Sigmoid colon (tissue), 7 donors: ENCODE measurements around the gene SPAG5. TPM values are rescaled to one million over a fixed set of nuclear protein-coding genes. Genes with fewer than 3 reads are reported as not detected.

ENCODE experiments used
- DNase-seq: peaks from one replicate; pipeline ENCODE4 v3.0.0-alpha.2; 2019
- H3K27ac ChIP-seq, 4 donors: fragments of 200-600 bp; sonication (generic); one replicate each; pipeline ENCODE4 v1.5.1; 2016 to 2019; ENCODE audit warnings: mild to moderate bottlenecking in 1 of 4
- H3K27me3 ChIP-seq, 3 donors: fragments of 200-600 bp; sonication (generic); one replicate each; pipeline ENCODE4 v1.5.1; 2019; ENCODE audit warnings: mild to moderate bottlenecking in 1 of 3
- H3K36me3 ChIP-seq, 4 donors: fragments of 200-600 bp; sonication (generic); one replicate each; pipeline ENCODE4 v1.5.1; 2016 to 2019
- H3K4me1 ChIP-seq, 4 donors: fragments of 200-600 bp; sonication (generic); one replicate each; pipeline ENCODE4 v1.5.1; 2017 to 2019
- H3K4me3 ChIP-seq, 4 donors: fragments of 200-600 bp; sonication (generic); one replicate each; pipeline ENCODE4 v1.5.1; 2017 to 2019; ENCODE audit warnings: mild to moderate bottlenecking in 2 of 4, moderate library complexity in 1 of 4
- H3K9me3 ChIP-seq, 4 donors: fragments of 200-600 bp in 3 of 4; sonication (generic) in 3 of 4; one replicate each; pipeline versions ENCODE4 v1.5.1 to v1.6.1; 2013 to 2019
- EP300 ChIP-seq, 4 donors: sonication (generic); formaldehyde crosslinking; IDR thresholded peaks; one replicate each; pipeline ENCODE4 v1.6.1; 2017; ENCODE audit warnings: antibody characterized with exemption in 4 of 4
- POLR2A ChIP-seq, 2 donors: fragments of 450-650 bp; IDR thresholded peaks; one replicate each; pipeline ENCODE4 v1.6.1; 2016; ENCODE audit warnings: antibody characterized with exemption in 2 of 2, mild to moderate bottlenecking in 2 of 2, moderate library complexity in 2 of 2
- POLR2AphosphoS5 ChIP-seq, 4 donors: sonication (generic); formaldehyde crosslinking; IDR thresholded peaks; one replicate each; pipeline ENCODE4 v1.6.1; 2017; ENCODE audit warnings: antibody characterized with exemption in 4 of 4
- WGBS, 2 donors: extraction: QIAGEN DNeasy Blood & Tissue Kit; methylation state at CpG; one replicate each; pipeline ENCODE4 v1.1.7; 2013; 5-methylcytosine and 5-hydroxymethylcytosine counted together
- intact Hi-C: fragments of 100-400 bp; cut with DNase I; formaldehyde crosslinking; loops from one replicate; pipeline ENCODE4 v1.15.1; 2023
- polyA plus RNA-seq, 3 donors: library from polyadenylated mRNA; stranded (reverse); fragments of 200-250 nt; gene quantifications; one replicate each; pipeline ENCODE4 v1.2.3, GENCODE V29; 2013
- total RNA-seq, 4 donors: library from RNA; depleted of rRNA; stranded (reverse); fragments of >200 nt; gene quantifications; one replicate each; pipeline ENCODE4 v1.1.0, GENCODE V29; 2016
- TF ChIP-seq, protein P1 (sequence below), 4 experiments: fragments of 450-650 bp in 3 of 4; fragments of 200-600 bp in 1 of 4; IDR thresholded peaks; one replicate each; pipeline ENCODE4 v1.5.1; 2016 to 2019; ENCODE audit warnings: antibody characterized with exemption in 4 of 4, mild to moderate bottlenecking in 3 of 4, moderate library complexity in 2 of 4
- donor health status: healthy with polysubstance abuse.
- donor health status: Bipolar disorder and iron deficiency.
- donor health status: healthy.

The SPAG5 gene
- total and polyA plus RNA-seq, 7 donors = 0.33 to 35.2 (median 3.9) TPM

DNA sequence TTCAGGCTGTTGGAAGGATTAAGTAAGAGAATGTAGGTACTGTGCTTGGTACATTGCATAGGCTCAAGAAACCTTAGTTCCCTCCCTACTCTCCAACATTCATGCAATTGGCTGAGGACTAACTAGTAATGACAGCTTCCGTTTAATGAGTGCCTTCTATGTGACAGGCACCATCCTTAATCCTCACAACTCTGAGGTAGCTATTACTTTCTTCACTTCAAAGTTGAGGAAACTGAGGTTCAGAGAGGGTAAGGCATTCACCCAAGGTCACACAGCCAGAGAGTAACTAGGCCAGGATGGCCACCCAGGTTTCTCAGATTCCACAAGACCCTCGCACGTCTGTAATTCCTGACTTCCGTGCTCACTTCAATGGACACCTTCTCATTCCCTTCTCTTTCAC is 68.6 kb downstream of the SPAG5 start:
- WGBS, 2 donors = 91 to 92% methylated on average over 4 of the region's 4 CpGs
- H3K36me3 ChIP-seq = no peaks in the 10 kb centered on the region
- intact Hi-C loops = no loop called here
- H3K4me3 ChIP-seq = no peak overlapping the region
- DNase-seq = no peak
- TF ChIP-seq, protein P1, sequence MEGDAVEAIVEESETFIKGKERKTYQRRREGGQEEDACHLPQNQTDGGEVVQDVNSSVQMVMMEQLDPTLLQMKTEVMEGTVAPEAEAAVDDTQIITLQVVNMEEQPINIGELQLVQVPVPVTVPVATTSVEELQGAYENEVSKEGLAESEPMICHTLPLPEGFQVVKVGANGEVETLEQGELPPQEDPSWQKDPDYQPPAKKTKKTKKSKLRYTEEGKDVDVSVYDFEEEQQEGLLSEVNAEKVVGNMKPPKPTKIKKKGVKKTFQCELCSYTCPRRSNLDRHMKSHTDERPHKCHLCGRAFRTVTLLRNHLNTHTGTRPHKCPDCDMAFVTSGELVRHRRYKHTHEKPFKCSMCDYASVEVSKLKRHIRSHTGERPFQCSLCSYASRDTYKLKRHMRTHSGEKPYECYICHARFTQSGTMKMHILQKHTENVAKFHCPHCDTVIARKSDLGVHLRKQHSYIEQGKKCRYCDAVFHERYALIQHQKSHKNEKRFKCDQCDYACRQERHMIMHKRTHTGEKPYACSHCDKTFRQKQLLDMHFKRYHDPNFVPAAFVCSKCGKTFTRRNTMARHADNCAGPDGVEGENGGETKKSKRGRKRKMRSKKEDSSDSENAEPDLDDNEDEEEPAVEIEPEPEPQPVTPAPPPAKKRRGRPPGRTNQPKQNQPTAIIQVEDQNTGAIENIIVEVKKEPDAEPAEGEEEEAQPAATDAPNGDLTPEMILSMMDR (IDR thresholded peaks at IDR 0.05) = no peak
- TF ChIP-seq POLR2A (IDR thresholded peaks at IDR 0.05) = no peak
- TF ChIP-seq POLR2AphosphoS5 (IDR thresholded peaks at IDR 0.05) = no peak
- H3K27ac ChIP-seq = no peak overlapping the region
- peaks cover 0 to 5% (median 0%) of the 10 kb centered on the region in 3 donors for H3K27me3 ChIP-seq
- no peaks in the 10 kb centered on the region for H3K9me3 ChIP-seq
- H3K4me1 ChIP-seq = no peaks in the 10 kb centered on the region

DNA sequence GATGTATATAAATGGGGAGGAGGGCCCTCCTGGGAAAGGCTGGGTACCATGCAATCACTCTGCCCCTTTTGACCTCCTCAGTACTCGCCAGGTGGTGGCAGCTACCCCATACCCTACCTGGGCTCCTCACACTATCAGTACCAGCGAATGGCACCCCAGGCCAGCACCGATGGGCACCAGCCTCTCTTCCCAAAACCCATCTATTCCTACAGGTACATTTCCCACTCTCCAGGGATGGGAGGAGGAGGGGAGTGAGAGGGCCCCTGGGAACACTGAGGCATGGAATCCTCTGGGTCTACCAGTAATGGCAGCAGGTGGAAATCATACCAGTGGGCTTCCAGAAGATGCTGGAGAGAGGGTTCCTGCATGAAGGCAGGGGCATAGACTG is 69.8 kb downstream of the SPAG5 start:
- WGBS, 2 donors = 88 to 89% methylated on average over 3 of the region's 3 CpGs
- intact Hi-C loops = no loop called here
- Histone ChIP-seq H3K9me3 (no peaks in the 10 kb centered on the region), H3K27me3 (peaks cover 0 to 5% (median 0%) of the 10 kb centered on the region in 3 donors), H3K4me1 (no peaks in the 10 kb centered on the region), H3K4me3 (no peak overlapping the region), H3K36me3 (no peaks in the 10 kb centered on the region), H3K27ac (no peak overlapping the region)
- no peak for DNase-seq
- TF ChIP-seq, protein P1 (IDR thresholded peaks at IDR 0.05) = no peak
- no peak for TF ChIP-seq POLR2AphosphoS5 (IDR thresholded peaks at IDR 0.05)
- no peak for TF ChIP-seq POLR2A (IDR thresholded peaks at IDR 0.05)
- TF ChIP-seq EP300 (IDR thresholded peaks at IDR 0.05) = no peak

DNA sequence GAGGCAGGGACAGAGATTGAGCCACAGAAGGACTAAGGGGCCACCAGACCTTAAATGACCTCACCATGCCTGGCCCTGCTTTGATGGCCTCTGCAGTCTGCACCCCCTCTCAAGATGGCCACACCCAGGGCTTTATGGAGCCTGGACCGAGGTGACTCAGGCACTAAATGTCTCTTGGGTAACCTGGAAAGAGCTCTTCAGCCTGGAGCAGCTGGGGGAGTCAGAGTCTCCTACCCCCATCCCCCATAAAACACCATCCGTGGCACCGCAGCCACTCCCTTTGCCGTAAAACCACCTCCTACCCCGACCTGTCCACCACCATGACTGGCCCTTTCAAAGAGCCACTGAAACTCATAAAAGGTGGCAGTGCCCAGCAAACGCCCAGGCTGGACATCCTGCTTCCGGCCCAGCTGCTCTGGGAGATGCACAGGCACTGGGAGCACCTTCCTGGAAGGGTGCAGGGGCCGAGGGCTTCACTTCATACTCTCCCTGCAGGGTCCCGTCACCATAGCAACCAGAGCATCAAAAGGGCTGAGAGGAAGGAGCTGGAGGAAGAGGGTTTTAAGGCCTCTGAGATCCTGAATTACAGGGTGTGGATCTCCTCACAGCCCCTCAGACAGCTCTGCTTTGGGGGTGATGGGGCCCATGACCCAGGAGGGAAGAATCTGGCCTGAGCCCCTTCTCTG is 70.4 kb downstream of the SPAG5 start:
- H3K4me1 ChIP-seq = no peaks in the 10 kb centered on the region
- H3K27me3 ChIP-seq = peaks cover 0 to 5% (median 0%) of the 10 kb centered on the region in 3 donors
- H3K9me3 ChIP-seq = no peaks in the 10 kb centered on the region
- intact Hi-C loops = no loop called here
- no peak for DNase-seq
- 28 to 61% methylated on average over 9 of the region's 9 CpGs for WGBS, 2 donors
- no peak overlapping the region for H3K27ac ChIP-seq
- no peak overlapping the region for H3K4me3 ChIP-seq
- TF ChIP-seq POLR2A (IDR thresholded peaks at IDR 0.05) = no peak
- no peak for TF ChIP-seq EP300 (IDR thresholded peaks at IDR 0.05)
- TF ChIP-seq POLR2AphosphoS5 (IDR thresholded peaks at IDR 0.05) = no peak
- TF ChIP-seq, protein P1 (IDR thresholded peaks at IDR 0.05) = no peak
- no peaks in the 10 kb centered on the region for H3K36me3 ChIP-seq

DNA sequence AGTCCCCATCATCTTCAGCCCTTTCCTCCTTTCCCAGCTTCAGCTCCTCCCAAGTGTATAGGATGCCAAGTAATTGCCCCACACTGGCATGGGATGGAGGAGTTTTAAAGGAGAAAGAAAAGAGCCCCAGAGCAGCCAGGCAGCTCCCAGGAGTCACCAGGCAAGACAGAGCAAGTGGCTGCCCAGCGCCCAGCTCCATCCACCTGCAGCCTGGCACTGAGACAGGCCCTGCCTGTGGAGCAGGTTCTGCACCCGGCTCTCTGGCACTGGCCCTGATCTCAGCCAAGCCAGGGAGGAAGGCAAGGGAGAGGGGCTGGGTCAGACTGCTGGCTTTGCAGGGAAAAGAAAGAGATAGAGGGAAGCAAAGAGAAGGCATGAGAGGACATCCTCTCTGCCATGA is 71.0 kb downstream of the SPAG5 start:
- no peak for DNase-seq

More for the DNA sequence above, 71.0 kb downstream of the SPAG5 start:
- Histone ChIP-seq H3K4me3 (no peak overlapping the region), H3K36me3 (no peaks in the 10 kb centered on the region), H3K4me1 (no peaks in the 10 kb centered on the region), H3K9me3 (no peaks in the 10 kb centered on the region), H3K27ac (no peak overlapping the region), H3K27me3 (peaks cover 0 to 5% (median 0%) of the 10 kb centered on the region in 3 donors)
- intact Hi-C loops = no loop called here
- TF ChIP-seq EP300 (IDR thresholded peaks at IDR 0.05) = no peak
- WGBS, 2 donors = 15 to 71% methylated on average over 2 of the region's 2 CpGs

Other genes with a start within 250 kb of the SPAG5 start
- 10 to 100 TPM; 55.8 to 65.6 (median 59.3) TPM for gene POLDIP2, start 241.5 kb downstream of the SPAG5 start, total RNA-seq
- gene POLDIP2, start 241.5 kb downstream of the SPAG5 start, polyA plus RNA-seq = 10 to 100 TPM; 66.1 to 80.5 (median 75.6) TPM
- gene SEBOX, start 233.8 kb downstream of the SPAG5 start, total RNA-seq = not detected
- not detected for gene SEBOX, start 233.8 kb downstream of the SPAG5 start, polyA plus RNA-seq
- 1 to 10 TPM in 1 of 4 donors, under 1 TPM in 3; 0.16 to 1.9 (median 0.38) TPM for gene VTN, start 228.7 kb downstream of the SPAG5 start, total RNA-seq
- gene VTN, start 228.7 kb downstream of the SPAG5 start, polyA plus RNA-seq = under 1 TPM in 2 of 3 donors, not detected in 1; 0.45 to 0.60 TPM
- gene SARM1, start 227.3 kb downstream of the SPAG5 start, total RNA-seq = 10 to 100 TPM in 2 of 4 donors, 1 to 10 TPM in 2; 7.7 to 13.3 (median 10.1) TPM
- gene SARM1, start 227.3 kb downstream of the SPAG5 start, polyA plus RNA-seq = 10 to 100 TPM in 1 of 3 donors, 1 to 10 TPM in 2; 3.5 to 10.2 (median 6.0) TPM
- gene SLC46A1, start 192.8 kb downstream of the SPAG5 start, total RNA-seq = 1 to 10 TPM; 2.7 to 8.6 (median 5.1) TPM
- gene SLC46A1, start 192.8 kb downstream of the SPAG5 start, polyA plus RNA-seq = 1 to 10 TPM; 4.1 to 7.6 (median 4.2) TPM
- under 1 TPM in 1 of 4 donors, not detected in 3; under 0.01 TPM for gene SLC13A2, start 125.4 kb downstream of the SPAG5 start, total RNA-seq
- 10 to 100 TPM in 2 of 3 donors, 1 to 10 TPM in 1; 8.4 to 29.1 (median 11.4) TPM for gene SLC13A2, start 125.4 kb downstream of the SPAG5 start, polyA plus RNA-seq
- gene FOXN1, start 92.7 kb downstream of the SPAG5 start, total RNA-seq = not detected
- under 1 TPM; 0.23 to 0.60 (median 0.38) TPM for gene FOXN1, start 92.7 kb downstream of the SPAG5 start, polyA plus RNA-seq
- 10 to 100 TPM; 20.7 to 25.8 (median 23.6) TPM for gene UNC119, start 46.4 kb downstream of the SPAG5 start, total RNA-seq
- gene UNC119, start 46.4 kb downstream of the SPAG5 start, polyA plus RNA-seq = 10 to 100 TPM; 23.4 to 35.8 (median 31.2) TPM
- 10 to 100 TPM; 17.2 to 42.5 (median 36.7) TPM for gene PIGS, start 27.5 kb downstream of the SPAG5 start, total RNA-seq
- gene PIGS, start 27.5 kb downstream of the SPAG5 start, polyA plus RNA-seq = 10 to 100 TPM; 19.2 to 66.3 (median 27.0) TPM
- 10 to 100 TPM; 10.2 to 30.0 (median 24.9) TPM for gene ALDOC, start 22.1 kb downstream of the SPAG5 start, total RNA-seq
- 10 to 100 TPM; 28.8 to 43.3 (median 38.4) TPM for gene ALDOC, start 22.1 kb downstream of the SPAG5 start, polyA plus RNA-seq
- 1 to 10 TPM; 1.5 to 6.9 (median 3.4) TPM for gene RSKR, start 15.2 kb upstream of the SPAG5 start, total RNA-seq
- gene RSKR, start 15.2 kb upstream of the SPAG5 start, polyA plus RNA-seq = 1 to 10 TPM in 1 of 3 donors, under 1 TPM in 1, not detected in 1; 0.23 to 6.8 TPM
- gene BLTP2, start 46.1 kb upstream of the SPAG5 start, total RNA-seq = 10 to 100 TPM; 71.0 to 84.5 (median 80.3) TPM
- 10 to 100 TPM; 10.2 to 55.1 (median 17.6) TPM for gene BLTP2, start 46.1 kb upstream of the SPAG5 start, polyA plus RNA-seq
- 10 to 100 TPM; 41.8 to 61.8 (median 48.1) TPM for gene SDF2, start 62.9 kb upstream of the SPAG5 start, total RNA-seq
- 10 to 100 TPM; 46.2 to 55.0 (median 51.0) TPM for gene SDF2, start 62.9 kb upstream of the SPAG5 start, polyA plus RNA-seq
- 10 to 100 TPM; 49.0 to 75.6 (median 58.9) TPM for gene SUPT6H, start 63.2 kb upstream of the SPAG5 start, total RNA-seq
- 10 to 100 TPM; 12.0 to 39.3 (median 14.1) TPM for gene SUPT6H, start 63.2 kb upstream of the SPAG5 start, polyA plus RNA-seq
- gene PROCA1, start 112.9 kb upstream of the SPAG5 start, total RNA-seq = 1 to 10 TPM in 2 of 4 donors, under 1 TPM in 1, not detected in 1; 0.54 to 1.4 (median 1.3) TPM
- gene PROCA1, start 112.9 kb upstream of the SPAG5 start, polyA plus RNA-seq = 1 to 10 TPM in 1 of 3 donors, under 1 TPM in 2; 0.60 to 2.3 (median 0.92) TPM
- 100 to 1,000 TPM; 146 to 205 (median 167) TPM for gene RAB34, start 118.8 kb upstream of the SPAG5 start, total RNA-seq
- gene RAB34, start 118.8 kb upstream of the SPAG5 start, polyA plus RNA-seq = 10 to 100 TPM; 16.6 to 39.0 (median 33.1) TPM
- gene RPL23A, start 121.0 kb upstream of the SPAG5 start, total RNA-seq = 100 to 1,000 TPM; 491 to 937 (median 695) TPM
- gene RPL23A, start 121.0 kb upstream of the SPAG5 start, polyA plus RNA-seq = 1,000 to 10,000 TPM; 1,420 to 1,929 (median 1,826) TPM
- gene TLCD1, start 127.2 kb upstream of the SPAG5 start, total RNA-seq = under 1 TPM in 2 of 4 donors, not detected in 2; 0.66 to 0.71 TPM
- gene TLCD1, start 127.2 kb upstream of the SPAG5 start, polyA plus RNA-seq = 10 to 100 TPM in 1 of 3 donors, 1 to 10 TPM in 2; 2.1 to 14.2 (median 3.0) TPM
- 1 to 10 TPM in 2 of 4 donors, under 1 TPM in 2; 0.16 to 2.8 (median 0.74) TPM for gene NEK8, start 129.8 kb upstream of the SPAG5 start, total RNA-seq
- gene NEK8, start 129.8 kb upstream of the SPAG5 start, polyA plus RNA-seq = 1 to 10 TPM; 1.6 to 6.3 (median 1.8) TPM
- gene TRAF4, start 145.0 kb upstream of the SPAG5 start, total RNA-seq = 10 to 100 TPM in 1 of 4 donors, 1 to 10 TPM in 3; 3.9 to 11.6 (median 5.1) TPM
- 10 to 100 TPM; 59.6 to 94.1 (median 72.1) TPM for gene TRAF4, start 145.0 kb upstream of the SPAG5 start, polyA plus RNA-seq
- 10 to 100 TPM in 1 of 4 donors, 1 to 10 TPM in 3; 5.0 to 11.9 (median 7.2) TPM for gene FAM222B, start 243.8 kb upstream of the SPAG5 start, total RNA-seq
- 10 to 100 TPM; 15.3 to 16.2 (median 15.6) TPM for gene FAM222B, start 243.8 kb upstream of the SPAG5 start, polyA plus RNA-seq